B cell (primary cell): ENCODE results near the gene STAT2. TPM values are rescaled to one million over a fixed set of nuclear protein-coding genes. Genes with fewer than 3 reads are reported as not detected.

ENCODE experiments used
- ATAC-seq: fragments of 200-7000 bp; cut with Tn5 transposase; one replicate; pipeline ENCODE4 v1.10.0; 2021; ENCODE audit warnings: low read depth, mild to moderate bottlenecking, moderate number of reproducible peaks, moderate library complexity
- CTCF ChIA-PET: fragments of 350-600 bp; sonication (Branson Sonifier 250); formaldehyde crosslinking; loops from one replicate; lab custom pipeline; 2021; ENCODE audit warnings: antibody characterized with exemption, inconsistent platforms; lab: Charles Lee
- POLR2A ChIA-PET: fragments of 350-600 bp; sonication (Branson Sonifier 250); formaldehyde crosslinking; loops from one replicate; lab custom pipeline; 2021; ENCODE audit warnings: antibody characterized with exemption; lab: Charles Lee
- DNase-seq: peaks from one replicate; pipeline ENCODE4 v3.0.0; 2013
- H2AFZ ChIP-seq: 2 replicates; pipeline ENCODE4 v1.6.1; 2012; ENCODE audit warnings: mild to moderate bottlenecking, low read depth, low read length; ENCODE audit not compliant: insufficient read depth, poor library complexity, severe bottlenecking
- H3K27ac ChIP-seq, 2 donors: 1 replicate in 1 of 2; 2 replicates in 1 of 2; pipeline ENCODE4 v1.5.1; 2012 to 2013; ENCODE audit warnings: low read length in 2 of 2, mild to moderate bottlenecking in 2 of 2, moderate library complexity in 1 of 2
- H3K27me3 ChIP-seq, 4 experiments: fragments of 200-600 bp in 1 of 4; sonication (generic) in 1 of 4; replicated peaks in 1 of 4; 1 replicate in 2 of 4; 2 replicates in 2 of 4; pipeline versions ENCODE4 v1.6.1 to v1.7.0; 2013 to 2016; ENCODE audit warnings: low read length in 3 of 4, mild to moderate bottlenecking in 2 of 4, mixed read lengths in 1 of 4, moderate library complexity in 1 of 4; ENCODE audit not compliant: insufficient read depth in 4 of 4, control insufficient read depth in 3 of 4; ENCODE audit errors: control extremely low read depth in 1 of 4
- H3K36me3 ChIP-seq, 2 experiments: replicated peaks in 1 of 2; 1 replicate in 1 of 2; 2 replicates in 1 of 2; pipeline versions ENCODE4 v1.6.1 to v1.7.1; 2013; ENCODE audit warnings: low read length in 1 of 2; ENCODE audit not compliant: insufficient read depth in 2 of 2, control insufficient read depth in 1 of 2; ENCODE audit errors: control extremely low read depth in 1 of 2, extremely low read depth in 1 of 2
- H3K4me1 ChIP-seq, 2 donors: fragments of 200-600 bp in 1 of 2; sonication (generic) in 1 of 2; 1 replicate in 1 of 2; 2 replicates in 1 of 2; pipeline versions ENCODE4 v1.5.1 to v1.6.1; 2013 to 2017; ENCODE audit warnings: low read length in 2 of 2; ENCODE audit not compliant: control insufficient read depth in 2 of 2, insufficient read depth in 2 of 2
- H3K4me2 ChIP-seq: replicated peaks from 2 replicates; pipeline ENCODE3; 2012; ENCODE audit warnings: mild to moderate bottlenecking, low read depth, low read length; ENCODE audit not compliant: poor library complexity, severe bottlenecking
- H3K4me3 ChIP-seq, 5 experiments: fragments of 200-600 bp in 1 of 5; sonication (generic) in 1 of 5; 1 replicate in 3 of 5; 2 replicates in 2 of 5; pipeline versions ENCODE4 v1.5.1 to v1.7.0; 2011 to 2016; ENCODE audit warnings: low read length in 4 of 5, mild to moderate bottlenecking in 4 of 5, low read depth in 2 of 5, control low read depth in 1 of 5, moderate library complexity in 1 of 5; ENCODE audit not compliant: insufficient read depth in 1 of 5; ENCODE audit errors: control extremely low read depth in 1 of 5, extremely low read depth in 1 of 5
- H3K79me2 ChIP-seq: fragments of 200-600 bp; sonication (generic); one replicate; pipeline ENCODE4 v1.6.0; 2016; ENCODE audit warnings: low read length; ENCODE audit not compliant: control insufficient read depth, insufficient read depth
- H3K9ac ChIP-seq: fragments of 200-600 bp; sonication (generic); 2 replicates; pipeline ENCODE4 v1.6.1; 2017; ENCODE audit warnings: mild to moderate bottlenecking, low read length, moderate library complexity
- H3K9me3 ChIP-seq, 3 donors: one replicate each; pipeline versions ENCODE4 v1.6.1 to v1.7.1; 2013; ENCODE audit warnings: low read length in 2 of 3; ENCODE audit not compliant: control insufficient read depth in 2 of 3, insufficient read depth in 1 of 3; ENCODE audit errors: control extremely low read depth in 1 of 3
- H4K20me1 ChIP-seq: 2 replicates; pipeline ENCODE4 v1.6.0; 2012; ENCODE audit warnings: mild to moderate bottlenecking, low read length; ENCODE audit not compliant: insufficient read depth, control insufficient read depth, poor library complexity, severe bottlenecking
- H3K27ac Mint-ChIP-seq: one replicate; pipeline ENCODE4 v1.8.0; 2021; ENCODE audit warnings: mixed read lengths
- H3K27me3 Mint-ChIP-seq: one replicate; pipeline ENCODE4 v1.8.0; 2021; ENCODE audit warnings: mixed read lengths
- H3K4me1 Mint-ChIP-seq: one replicate; pipeline ENCODE4 v1.8.0; 2021; ENCODE audit warnings: mixed read lengths
- H3K4me3 Mint-ChIP-seq: one replicate; pipeline ENCODE4 v1.8.0; 2021; ENCODE audit warnings: mixed read lengths
- H3K9me3 Mint-ChIP-seq: one replicate; pipeline ENCODE4 v1.8.0; 2022; ENCODE audit warnings: mixed read lengths; ENCODE audit not compliant: insufficient read depth
- EZH2 ChIP-seq: IDR thresholded peaks from 2 replicates; pipeline ENCODE4 v1.6.1; 2012; ENCODE audit warnings: borderline replicate concordance, low read depth, mild to moderate bottlenecking, moderate library complexity, low read length; ENCODE audit not compliant: insufficient read depth, poor library complexity, severe bottlenecking
- WGBS: methylation state at CpG from one replicate; pipeline ENCODE4 v1.1.5; 2013; ENCODE audit warnings: missing lambda C conversion rate; ENCODE audit not compliant: insufficient coverage; 5-methylcytosine and 5-hydroxymethylcytosine counted together
- intact Hi-C: fragments of 100-400 bp; cut with micrococcal nuclease; formaldehyde crosslinking; loops from one replicate; pipeline ENCODE4 v1.10.0; 2022
- polyA plus RNA-seq: library from polyadenylated mRNA; depleted of rRNA; stranded (reverse); fragments of >200 nt; gene quantifications from 2 replicates; pipeline ENCODE4 v1.2.3, GENCODE V29; 2012
- total RNA-seq, 2 donors: library from RNA; stranded (reverse); fragments of 120-200 nt in 1 of 2; gene quantifications; 1 replicate in 1 of 2; 2 replicates in 1 of 2; pipeline versions ENCODE4 v1.2.3 to v1.2.4, GENCODE V29; 2013 to 2022
- TF ChIP-seq, protein P1 (sequence below): fragments of 200-600 bp; IDR thresholded peaks from one replicate; pipeline ENCODE4 v1.8.0; 2022; ENCODE audit warnings: antibody characterized with exemption, mild to moderate bottlenecking

Gene STAT2
- total and polyA plus RNA-seq, 2 donors (not counting 1 experiment from before 2014, with no cell fraction given), result 261 to 298 TPM

DNA sequence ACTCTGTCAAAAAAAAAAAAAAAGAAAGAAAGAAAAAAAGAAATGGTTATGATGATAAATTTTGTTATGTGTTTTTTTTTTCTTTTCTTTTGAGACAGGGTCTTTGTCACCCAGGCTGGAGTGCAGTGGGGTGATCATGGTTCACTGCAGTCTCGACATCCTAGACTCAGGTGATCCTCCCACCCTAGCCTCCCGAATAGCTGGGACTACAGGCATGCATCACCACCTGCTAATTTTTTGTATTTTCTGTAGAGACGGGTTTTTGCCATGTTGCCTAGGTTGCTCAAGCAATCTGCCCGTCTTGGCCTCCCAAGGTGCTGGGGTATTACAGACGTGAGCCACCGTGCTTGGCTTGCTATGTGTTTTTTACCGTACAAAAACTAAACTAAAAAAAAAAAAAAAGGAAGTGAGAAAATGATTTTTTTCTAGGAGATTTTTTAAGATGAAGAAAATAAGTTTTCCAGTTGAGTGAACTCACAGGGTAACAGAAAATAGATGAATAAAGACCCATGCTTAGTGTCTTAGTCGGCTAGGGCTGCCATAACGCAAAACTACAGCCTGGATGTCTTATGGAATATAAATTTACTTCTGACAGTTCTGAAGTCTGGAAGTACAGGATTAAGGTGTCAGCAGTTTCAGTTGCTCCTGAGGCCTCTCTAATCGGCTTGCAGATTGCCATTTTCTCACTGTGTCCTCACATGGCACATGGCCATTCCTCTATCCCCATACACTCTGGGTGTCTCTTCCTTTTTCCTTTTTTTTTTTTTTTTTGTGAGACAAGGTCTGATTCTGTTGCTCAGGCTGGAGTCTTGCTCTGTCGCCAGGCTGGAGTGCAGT lies 15.9 kb upstream of the STAT2 start:
- H3K4me3 ChIP-seq, result peak overlapping the region in 2 of 5 experiments; percentile 29 to 44
- H3K36me3 ChIP-seq, result no peaks in the 10 kb centered on the region
- peak; percentile 90 for ATAC-seq
- intact Hi-C loops, result loop anchor here (1.0 to 5.0 kb wide), 4 partner anchors 16 to 86 kb away; partner anchors contain the start of genes IL23A, STAT2 and TIMELESS
- peaks cover 49 to 64% of the 10 kb centered on the region in 2 donors for H3K4me1 ChIP-seq
- no peaks in the 10 kb centered on the region for H3K79me2 ChIP-seq
- H3K9ac ChIP-seq, result peak overlapping the region; percentile 39
- peak overlapping the region; percentile 52 for H2AFZ ChIP-seq
- no peaks in the 10 kb centered on the region for H3K9me3 Mint-ChIP-seq
- no peaks in the 10 kb centered on the region for H3K27me3 Mint-ChIP-seq
- peaks cover 0 to 12% (median 10%) of the 10 kb centered on the region in 3 donors for H3K9me3 ChIP-seq
- H4K20me1 ChIP-seq, result no peaks in the 10 kb centered on the region
- peak overlapping the region; percentile 72 for H3K4me2 ChIP-seq
- peak; percentile 87 for DNase-seq
- peaks cover 47% of the 10 kb centered on the region for H3K4me1 Mint-ChIP-seq
- CTCF ChIA-PET, result interaction anchor here (0.7 to 1.7 kb wide), 11 partner anchors 16 to 656 kb away, joined by 3 to 14 read pairs (median 3); partner anchors contain the start of genes CNPY2, IL23A, SMARCC2 and SPRYD4
- H3K27me3 ChIP-seq, result no peaks in the 10 kb centered on the region
- peak overlapping the region; percentile 75 to 80 for H3K27ac ChIP-seq
- TF ChIP-seq EZH2, result no peak
- TF ChIP-seq, protein P1, sequence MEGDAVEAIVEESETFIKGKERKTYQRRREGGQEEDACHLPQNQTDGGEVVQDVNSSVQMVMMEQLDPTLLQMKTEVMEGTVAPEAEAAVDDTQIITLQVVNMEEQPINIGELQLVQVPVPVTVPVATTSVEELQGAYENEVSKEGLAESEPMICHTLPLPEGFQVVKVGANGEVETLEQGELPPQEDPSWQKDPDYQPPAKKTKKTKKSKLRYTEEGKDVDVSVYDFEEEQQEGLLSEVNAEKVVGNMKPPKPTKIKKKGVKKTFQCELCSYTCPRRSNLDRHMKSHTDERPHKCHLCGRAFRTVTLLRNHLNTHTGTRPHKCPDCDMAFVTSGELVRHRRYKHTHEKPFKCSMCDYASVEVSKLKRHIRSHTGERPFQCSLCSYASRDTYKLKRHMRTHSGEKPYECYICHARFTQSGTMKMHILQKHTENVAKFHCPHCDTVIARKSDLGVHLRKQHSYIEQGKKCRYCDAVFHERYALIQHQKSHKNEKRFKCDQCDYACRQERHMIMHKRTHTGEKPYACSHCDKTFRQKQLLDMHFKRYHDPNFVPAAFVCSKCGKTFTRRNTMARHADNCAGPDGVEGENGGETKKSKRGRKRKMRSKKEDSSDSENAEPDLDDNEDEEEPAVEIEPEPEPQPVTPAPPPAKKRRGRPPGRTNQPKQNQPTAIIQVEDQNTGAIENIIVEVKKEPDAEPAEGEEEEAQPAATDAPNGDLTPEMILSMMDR, result no peak
- 25% methylated on average over 3 of the region's 11 CpGs for WGBS
- peak overlapping the region; percentile 96 for H3K27ac Mint-ChIP-seq
- H3K4me3 Mint-ChIP-seq, result peak overlapping the region; percentile 76
- POLR2A ChIA-PET, result interaction anchor here (0.5 to 1.9 kb wide), 5 partner anchors 15 to 663 kb away, joined by 3 to 19 read pairs (median 5); partner anchors contain the start of gene STAT2
